GM18951 (cell line): ENCODE results near the gene BNC2.

Source experiments
- POLR2A ChIP-seq: IDR thresholded peaks from 4 replicates; pipeline ENCODE4 v1.6.1; 2011; ENCODE audit warnings: mild to moderate bottlenecking; ENCODE audit not compliant: insufficient read length, insufficient read depth; ENCODE audit errors: extremely low read depth
- in situ Hi-C: fragments of 300-500 bp; cut with MboI; formaldehyde crosslinking; loops from one replicate; pipeline ENCODE4 v1.12.0; 2022; ENCODE audit warnings: low sequenced_read_pairs, mixed read lengths, inconsistent platforms; ENCODE audit not compliant: unreplicated experiment

Gene BNC2

GRCh38 chr9:16743375-16743774 lies 127.1 kb downstream of the BNC2 start:
- TF ChIP-seq POLR2A, result no peak
- in situ Hi-C loops, result no loop called here

- in situ Hi-C loops, result no loop called here
- TF ChIP-seq POLR2A, result no peak
Observed at GRCh38 chr9:16735001-16735400, 135.5 kb downstream of the BNC2 start.

GRCh38 chr9:16732546-16732945 lies 137.9 kb downstream of the BNC2 start:
- TF ChIP-seq POLR2A, result no peak
- in situ Hi-C loops, result no loop called here

- in situ Hi-C loops, result no loop called here
- no peak for TF ChIP-seq POLR2A
Observed at GRCh38 chr9:16730162-16730561, 140.3 kb downstream of the BNC2 start.

GRCh38 chr9:16729651-16730050 lies 140.8 kb downstream of the BNC2 start:
- in situ Hi-C loops, result no loop called here
- no peak for TF ChIP-seq POLR2A

GRCh38 chr9:16728137-16728508 lies 142.3 kb downstream of the BNC2 start:
- in situ Hi-C loops, result no loop called here
- no peak for TF ChIP-seq POLR2A

GRCh38 chr9:16727452-16728136 lies 142.9 kb downstream of the BNC2 start:
- in situ Hi-C loops, result no loop called here
- TF ChIP-seq POLR2A, result no peak

GRCh38 chr9:16726718-16727451 lies 143.6 kb downstream of the BNC2 start:
- TF ChIP-seq POLR2A, result no peak
- in situ Hi-C loops, result no loop called here

- in situ Hi-C loops, result no loop called here
- TF ChIP-seq POLR2A, result no peak
Observed at GRCh38 chr9:16726029-16726428, 144.4 kb downstream of the BNC2 start.

- in situ Hi-C loops, result no loop called here
- TF ChIP-seq POLR2A, result no peak
Observed at GRCh38 chr9:16725066-16725465, 145.4 kb downstream of the BNC2 start.

GRCh38 chr9:16721972-16722371 lies 148.5 kb downstream of the BNC2 start:
- in situ Hi-C loops, result no loop called here
- TF ChIP-seq POLR2A, result no peak

GRCh38 chr9:16720386-16720785 lies 150.1 kb downstream of the BNC2 start:
- no peak for TF ChIP-seq POLR2A
- in situ Hi-C loops, result no loop called here

GRCh38 chr9:16719921-16720320 lies 150.5 kb downstream of the BNC2 start:
- in situ Hi-C loops, result no loop called here
- no peak for TF ChIP-seq POLR2A

- in situ Hi-C loops, result no loop called here
- no peak for TF ChIP-seq POLR2A
Observed at GRCh38 chr9:16718952-16719351, 151.5 kb downstream of the BNC2 start.
